EL (cell line): ENCODE measurements around the gene PPP2R1B.
A peak's percentile ranks its signal among the peaks of the same experiment; 100 is the strongest.
"Not testable (repeated sequence)": the region's sequence is repeated elsewhere in the genome, so short reads cannot be mapped to it uniquely, and the experiment has no call there.

Experiments
- DNase-seq: peaks from one replicate; pipeline ENCODE4 v3.0.0-alpha.2; 2016

The PPP2R1B gene

GRCh38 chr11:111782109-111782741, 16.0 kb upstream of the PPP2R1B start:
- DNase-seq, result no peak

- no peak for DNase-seq
These were observed 12.9 kb upstream of the PPP2R1B start for GRCh38 chr11:111779118-111779517.

DNA sequence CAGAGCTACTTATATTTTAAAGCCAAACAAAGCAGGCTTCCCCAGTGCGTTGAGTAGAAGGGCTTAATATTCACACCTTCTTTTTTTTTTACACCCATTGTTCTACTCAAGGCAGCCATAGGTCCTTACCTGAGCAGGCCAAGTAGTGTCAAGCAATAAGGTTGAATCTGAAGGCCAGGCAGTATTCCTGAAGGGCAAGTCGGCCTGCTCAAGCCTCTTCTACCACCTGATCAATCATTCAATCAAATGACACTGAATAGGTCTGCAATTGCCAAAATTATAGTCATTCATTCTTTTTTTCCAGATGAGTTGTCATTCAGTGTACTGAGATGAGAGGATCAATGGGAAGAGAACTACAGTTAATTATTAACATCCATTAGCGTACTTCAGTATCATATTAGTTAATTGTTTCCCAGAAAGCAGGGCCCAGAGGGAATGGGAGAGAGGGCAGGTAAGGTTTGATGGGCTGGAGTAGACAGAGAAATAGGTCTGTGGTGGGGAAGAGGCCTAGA, 11.9 kb upstream of the PPP2R1B start:
- DNase-seq, result no peak

- DNase-seq, result peak; percentile 72
These were observed 11.2 kb upstream of the PPP2R1B start for GRCh38 chr11:111777094-111778046.

GRCh38 chr11:111776398-111777093, 10.4 kb upstream of the PPP2R1B start:
- no peak for DNase-seq

DNA sequence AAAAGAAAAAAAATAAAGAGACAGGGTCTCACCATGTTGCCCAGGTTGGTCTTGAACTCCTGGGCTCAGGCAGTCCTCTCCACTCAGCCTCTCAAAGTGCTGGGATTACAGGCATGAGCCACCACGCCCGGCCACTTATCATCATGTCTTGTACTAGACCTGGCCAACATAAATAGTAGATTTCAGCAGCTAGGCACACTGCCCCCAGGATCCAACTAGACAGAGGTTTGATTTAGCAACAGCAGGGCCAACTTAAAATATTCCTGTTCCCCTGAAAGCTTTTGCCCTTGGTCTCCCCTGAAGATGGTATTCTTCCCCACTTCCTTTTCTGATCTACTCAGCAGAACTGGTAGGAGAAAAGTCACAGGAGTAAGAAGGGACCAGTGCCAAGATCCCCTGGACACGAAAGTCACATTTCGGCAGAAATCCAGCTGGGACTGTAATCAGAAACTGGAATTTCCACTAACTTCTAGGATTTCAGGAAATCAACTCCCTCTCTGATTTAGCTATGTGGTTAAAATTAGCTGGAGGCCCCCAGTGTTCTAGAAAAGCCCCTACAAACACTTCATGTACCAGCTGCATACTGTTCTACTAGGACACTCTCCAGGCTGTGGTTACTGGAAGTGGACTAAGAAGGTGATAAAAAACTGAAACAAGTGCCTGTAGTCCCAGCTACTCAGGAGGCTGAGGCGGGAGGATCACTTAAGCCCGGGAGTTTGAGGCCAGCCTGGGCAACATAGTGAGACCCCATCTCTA, 8.9 kb upstream of the PPP2R1B start:
- no peak for DNase-seq

GRCh38 chr11:111772535-111772934, 6.3 kb upstream of the PPP2R1B start:
- no peak for DNase-seq

GRCh38 chr11:111771205-111771604, 5.0 kb upstream of the PPP2R1B start:
- not testable (repeated sequence) for DNase-seq

DNA sequence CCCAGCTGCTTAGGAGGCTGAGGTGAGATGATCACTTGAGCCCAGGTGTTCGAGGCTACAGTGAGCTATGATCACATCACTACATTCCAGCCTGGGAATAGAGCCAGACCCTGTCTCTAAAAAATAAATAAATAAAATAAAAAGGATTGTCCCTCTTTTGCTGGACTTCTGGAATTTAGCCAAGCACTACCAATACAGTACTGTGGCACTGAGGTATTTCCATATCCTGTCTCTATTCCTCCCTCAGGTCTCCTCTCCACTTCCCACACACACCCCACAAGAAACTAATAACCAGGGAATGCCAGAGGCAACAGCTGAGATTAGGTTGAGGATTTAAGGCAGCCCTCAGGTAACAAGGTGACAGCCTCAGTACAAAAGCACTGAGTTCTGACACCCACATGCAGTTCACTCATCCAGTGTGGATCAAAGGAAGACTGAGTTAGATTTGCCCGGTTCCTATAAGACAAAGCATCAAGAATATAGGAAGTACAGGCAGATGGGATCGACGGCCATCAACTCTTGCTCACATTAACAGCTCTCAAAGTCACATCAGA, 4.5 kb upstream of the PPP2R1B start:
- no peak for DNase-seq

- no peak for DNase-seq
These were observed 599 bp upstream of the PPP2R1B start for GRCh38 chr11:111766834-111767142.

DNA sequence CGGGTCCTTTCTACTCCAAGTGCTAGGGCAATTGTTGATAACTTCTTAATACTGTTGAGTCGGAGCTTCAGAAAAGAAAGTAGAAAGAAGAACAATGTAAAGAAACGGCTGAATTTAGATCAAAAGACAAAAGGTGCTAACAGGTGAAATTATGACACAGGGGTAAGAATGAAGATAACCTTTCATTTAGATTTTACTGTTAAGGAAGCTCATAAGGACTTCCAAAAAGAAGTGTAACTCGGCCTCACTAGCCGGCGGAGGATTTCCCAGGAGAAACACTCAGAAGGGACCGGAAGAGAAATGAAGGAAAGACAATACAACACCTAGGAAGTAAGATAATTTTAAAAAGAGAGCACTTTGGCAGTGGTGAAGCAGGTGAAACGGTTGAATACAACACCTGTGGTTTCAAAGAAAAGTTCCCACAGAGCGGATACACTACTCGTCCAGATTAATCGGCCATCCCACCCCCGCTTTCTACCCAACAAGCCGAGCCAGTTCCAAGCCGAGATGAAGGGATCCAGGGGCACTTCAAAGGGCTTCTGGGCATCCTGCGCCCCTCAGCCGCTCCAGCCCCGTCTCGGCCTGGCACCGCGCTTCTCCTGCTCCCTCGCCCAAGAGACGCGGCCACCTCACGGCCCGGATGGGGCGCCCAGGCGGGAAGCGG, 737 bp downstream of the PPP2R1B start:
- DNase-seq, result peak; percentile 13

- DNase-seq, result peak; percentile 43
These were observed 1.6 kb downstream of the PPP2R1B start for GRCh38 chr11:111764621-111765020.

GRCh38 chr11:111762981-111763643, 3.1 kb downstream of the PPP2R1B start:
- no peak for DNase-seq

- no peak for DNase-seq
These were observed 3.7 kb downstream of the PPP2R1B start for GRCh38 chr11:111762526-111762925.

- DNase-seq, result no peak
These were observed 5.2 kb downstream of the PPP2R1B start for GRCh38 chr11:111761036-111761435.

DNA sequence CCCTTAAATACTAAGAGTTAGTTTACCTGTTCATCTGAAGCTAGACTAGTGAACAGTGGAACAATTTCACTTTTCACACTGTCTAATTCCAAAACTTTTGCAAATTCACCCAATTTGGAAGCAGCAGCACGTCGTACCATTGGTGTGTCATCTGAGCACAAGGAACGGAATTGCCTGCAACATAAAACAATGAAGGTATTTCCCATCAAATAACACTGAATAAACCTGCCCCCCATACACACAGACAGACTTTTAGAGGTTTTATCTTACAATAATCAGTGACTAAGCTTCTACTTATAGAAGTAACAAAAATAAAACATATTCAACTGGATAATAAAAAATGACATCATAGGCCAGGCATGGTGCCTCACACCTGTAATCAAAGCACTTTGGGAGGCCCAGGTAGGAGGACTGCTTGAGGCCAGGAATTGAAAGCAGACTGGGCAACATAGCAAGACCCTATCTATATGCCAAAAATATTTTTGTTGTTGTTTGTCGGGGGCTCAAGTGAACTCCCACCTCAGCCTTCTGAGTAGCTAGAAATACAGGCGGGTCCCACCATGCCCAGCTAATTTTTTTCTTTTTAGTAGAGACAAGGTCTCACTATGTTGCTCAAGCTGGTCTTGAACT, 6.3 kb downstream of the PPP2R1B start:
- DNase-seq, result no peak

DNA sequence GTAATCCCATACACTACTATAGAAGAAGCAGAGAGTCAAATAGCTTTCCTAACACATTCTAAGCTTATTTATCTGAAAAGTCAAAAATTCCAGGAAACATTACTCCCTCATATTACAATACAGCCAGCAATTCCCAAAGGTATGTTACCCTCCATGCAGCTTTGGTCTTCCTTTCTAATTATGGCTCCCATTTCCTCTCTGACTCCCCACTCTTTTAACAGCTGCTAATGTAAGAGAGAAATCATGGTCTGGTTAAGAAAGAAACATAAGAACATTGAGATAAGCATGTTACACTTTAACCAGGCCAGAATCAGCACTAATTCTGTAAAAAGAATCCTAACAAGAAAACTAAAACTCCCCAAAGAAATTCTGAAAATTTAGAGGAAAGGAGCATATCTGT, 6.8 kb downstream of the PPP2R1B start:
- DNase-seq, result no peak

GRCh38 chr11:111756097-111756496, 10.1 kb downstream of the PPP2R1B start:
- DNase-seq, result no peak

- DNase-seq, result no peak
These were observed 16.5 kb downstream of the PPP2R1B start for GRCh38 chr11:111749646-111750045.

- DNase-seq, result no peak
These were observed 18.0 kb downstream of the PPP2R1B start for GRCh38 chr11:111748035-111748804.
